COR-L47 (cell line): ENCODE measurements around the gene USP34.

Source experiments
- DNase-seq: peaks from one replicate; lab custom pipeline; 2025; lab: John Stamatoyannopoulos, UW

The USP34 gene

DNA sequence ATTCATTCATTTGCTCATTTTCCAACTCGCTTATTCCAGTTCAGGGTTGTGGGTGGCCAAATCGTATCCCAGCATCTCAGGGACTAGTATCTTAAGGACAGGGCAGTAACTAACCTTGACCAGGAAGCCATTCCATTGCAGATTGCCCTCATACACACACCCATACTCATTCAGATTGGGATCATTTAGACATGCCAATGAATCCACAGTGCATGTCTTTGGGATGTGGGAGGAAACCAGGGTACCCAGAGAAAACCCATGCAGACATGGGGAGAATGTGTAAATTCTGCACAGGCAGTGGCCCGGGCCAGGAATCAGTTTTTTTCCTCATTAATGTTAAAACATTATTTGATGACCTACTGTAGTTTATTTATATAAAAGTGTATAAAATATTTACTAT, 150.7 kb downstream of the USP34 start:
- no peak for DNase-seq

- no peak for DNase-seq
These were observed 152.3 kb downstream of the USP34 start for GRCh38 chr2:61318553-61318952.

DNA sequence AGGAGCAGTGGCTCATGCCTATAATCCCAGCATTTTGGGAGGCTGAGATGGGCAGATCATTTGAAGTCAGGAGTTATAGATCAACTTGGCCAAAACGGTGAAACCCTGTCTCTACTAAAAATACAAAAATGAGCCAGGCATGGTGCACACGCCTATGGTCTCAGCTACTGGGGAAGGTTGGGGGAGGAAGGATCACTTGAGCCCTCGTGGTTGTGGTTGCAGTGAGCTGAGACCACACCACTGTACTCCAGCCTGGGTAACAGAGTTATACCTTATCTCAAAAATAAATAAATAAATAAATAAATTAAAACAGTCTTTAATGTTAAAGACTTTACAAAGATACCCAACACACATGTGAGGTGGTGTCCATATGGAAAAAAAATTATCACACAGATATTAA, 174.9 kb downstream of the USP34 start:
- no peak for DNase-seq

GRCh38 chr2:61291851-61292575, 178.9 kb downstream of the USP34 start:
- no peak for DNase-seq

DNA sequence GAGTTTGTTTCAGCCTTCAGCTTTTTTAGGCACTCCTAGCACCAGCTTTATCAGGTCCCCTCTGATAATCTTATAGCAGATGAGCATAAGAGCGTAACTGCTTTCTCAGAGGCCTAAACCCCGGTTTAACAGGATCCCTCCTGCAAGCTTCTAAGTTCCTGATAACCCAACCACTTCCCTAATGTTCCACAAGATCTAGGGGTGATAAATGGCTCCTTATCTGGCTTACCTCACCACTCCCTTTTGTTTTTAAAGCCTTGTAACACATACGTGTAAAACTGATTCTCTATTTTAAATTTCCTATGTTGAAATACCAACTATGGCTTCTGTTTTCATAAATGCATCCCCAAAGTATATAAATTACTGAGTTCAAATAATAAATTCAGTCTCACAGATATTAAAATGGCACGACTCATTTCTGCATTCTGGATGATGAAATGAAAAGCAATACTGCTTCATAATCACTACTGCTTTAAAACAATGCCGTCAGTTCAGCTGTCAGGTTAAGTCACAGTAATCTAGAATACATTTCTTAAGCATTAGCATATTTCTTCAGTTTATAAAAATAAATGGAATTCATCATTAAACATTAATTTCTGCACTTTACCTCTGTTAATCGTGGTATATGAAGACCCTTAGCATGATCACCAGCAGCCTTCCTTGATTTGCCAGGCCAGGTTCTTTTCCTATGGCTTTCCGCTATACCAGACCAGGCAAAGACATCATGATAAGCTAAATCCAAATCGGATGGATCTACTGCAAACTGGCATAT, 182.6 kb downstream of the USP34 start:
- no peak for DNase-seq

DNA sequence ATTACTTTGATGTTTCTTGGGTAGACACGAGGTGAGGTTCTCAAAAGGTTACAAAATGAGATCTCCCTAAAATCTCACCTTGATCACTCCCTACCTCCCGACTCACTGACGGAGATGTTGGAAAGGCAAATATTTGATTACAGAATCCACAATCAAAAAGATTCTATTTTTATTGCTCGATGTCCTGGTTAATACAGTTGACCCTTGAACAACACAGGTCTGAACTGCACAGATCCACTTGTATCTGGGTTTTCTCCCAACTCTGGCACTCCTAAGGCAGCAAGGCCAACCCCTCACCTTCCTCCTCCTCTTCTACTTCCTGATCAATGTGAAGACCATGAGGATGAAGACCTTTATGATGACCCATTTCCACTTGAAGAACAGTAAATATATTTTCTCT, 183.6 kb downstream of the USP34 start:
- DNase-seq = no peak

- no peak for DNase-seq
These were observed 187.3 kb downstream of the USP34 start for GRCh38 chr2:61283443-61284160.

DNA sequence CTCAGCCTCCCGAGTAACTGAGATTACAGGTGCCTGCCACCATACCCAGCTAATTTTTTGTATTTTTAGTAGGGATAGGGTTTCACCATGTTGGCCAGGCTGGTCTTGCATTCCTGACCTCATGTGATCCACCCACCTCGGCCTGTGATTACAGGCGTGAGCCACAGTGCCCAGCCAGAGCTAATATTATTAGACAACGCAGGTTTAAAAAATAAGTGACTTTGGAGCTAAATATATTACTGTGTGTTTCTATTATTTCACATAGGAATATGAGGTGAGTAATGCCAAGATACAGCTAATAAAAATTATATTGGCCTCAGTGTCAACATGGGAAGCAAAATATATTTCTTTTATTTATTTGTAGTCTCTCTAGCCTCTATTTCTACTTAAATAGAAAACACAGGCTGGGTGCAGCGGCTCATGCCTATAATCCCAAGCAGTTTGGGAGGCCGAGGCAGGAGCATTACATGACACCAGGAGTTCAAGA, 188.7 kb downstream of the USP34 start:
- DNase-seq = no peak

- DNase-seq = no peak
These were observed 189.6 kb downstream of the USP34 start for GRCh38 chr2:61281321-61281720.

GRCh38 chr2:61277756-61278155, 193.1 kb downstream of the USP34 start:
- no peak for DNase-seq

DNA sequence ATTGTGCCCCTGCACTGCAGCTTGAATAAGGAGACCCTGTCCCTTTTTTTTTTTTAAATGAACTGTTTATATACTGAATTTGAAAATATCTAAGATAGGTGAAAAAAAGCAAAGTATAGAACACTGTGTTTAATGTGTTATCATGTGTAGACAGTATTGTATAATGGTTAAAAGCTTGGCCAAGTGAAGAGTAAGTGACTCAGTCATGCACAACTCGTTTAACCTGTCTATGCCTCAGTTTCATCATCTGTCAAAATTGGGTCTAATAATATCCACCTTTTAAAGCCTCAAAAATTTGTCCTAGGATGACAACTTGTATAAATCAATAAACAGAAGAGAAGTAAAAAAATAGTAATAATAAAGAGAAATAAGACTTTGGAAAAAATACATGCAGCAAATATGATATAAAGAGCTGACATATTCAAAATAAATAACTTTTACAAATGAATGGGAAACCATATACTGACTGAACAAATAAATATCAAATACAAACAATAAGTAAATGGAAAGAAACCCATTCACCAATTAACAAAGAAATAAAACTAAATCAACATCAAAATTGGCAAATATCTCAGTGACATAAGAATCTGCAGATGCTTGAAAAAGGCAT, 195.2 kb downstream of the USP34 start:
- no peak for DNase-seq

DNA sequence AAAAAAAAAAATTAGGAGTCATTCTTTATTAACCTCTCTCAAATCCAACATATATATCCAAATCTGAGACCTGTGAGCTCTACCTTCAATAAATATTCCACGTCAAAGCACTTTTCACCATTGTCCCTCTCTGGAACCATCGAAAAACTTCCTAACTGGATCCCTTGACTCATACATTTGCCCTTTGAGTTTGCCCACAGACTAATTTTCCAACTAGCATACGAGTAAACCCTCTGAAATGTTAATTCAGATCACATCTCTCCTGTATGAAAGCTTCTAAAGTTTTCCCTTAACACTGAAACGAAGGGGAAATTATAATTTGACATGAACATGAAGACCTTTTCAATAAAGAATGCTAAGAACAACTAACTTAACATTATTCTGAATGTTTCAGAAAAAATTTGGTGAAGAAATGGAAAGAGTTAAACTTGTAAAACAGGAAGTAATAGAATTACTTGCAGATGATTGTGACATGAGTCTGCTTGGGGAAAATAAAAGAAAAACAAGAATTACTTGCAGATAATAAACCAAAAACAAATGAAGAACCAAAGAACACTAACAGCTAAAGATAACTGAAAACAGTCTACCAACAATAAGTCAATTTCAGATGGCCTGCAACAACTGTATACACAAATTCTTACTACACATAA, 198.3 kb downstream of the USP34 start:
- no peak for DNase-seq

DNA sequence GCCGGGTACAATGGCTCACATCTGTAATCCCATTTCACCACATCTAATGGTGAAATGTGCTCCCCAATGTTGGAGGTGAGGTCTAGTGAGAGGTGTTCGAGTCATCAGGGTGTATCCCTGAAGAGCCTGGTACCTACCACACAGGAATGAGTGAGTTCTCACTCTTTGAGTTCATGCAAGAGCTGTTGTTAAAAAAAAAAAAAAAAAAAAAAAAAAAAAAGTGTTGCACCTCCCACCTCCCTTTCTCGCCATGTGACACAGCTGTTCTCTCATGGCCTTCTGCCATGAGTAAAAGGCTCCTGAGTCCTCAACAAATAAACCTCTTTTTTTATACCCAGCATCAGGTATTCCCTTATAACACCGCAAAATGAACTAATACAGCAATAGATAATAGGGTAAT, 202.6 kb downstream of the USP34 start:
- DNase-seq = no peak

GRCh38 chr2:61266632-61267505, 204.0 kb downstream of the USP34 start:
- DNase-seq = no peak

DNA sequence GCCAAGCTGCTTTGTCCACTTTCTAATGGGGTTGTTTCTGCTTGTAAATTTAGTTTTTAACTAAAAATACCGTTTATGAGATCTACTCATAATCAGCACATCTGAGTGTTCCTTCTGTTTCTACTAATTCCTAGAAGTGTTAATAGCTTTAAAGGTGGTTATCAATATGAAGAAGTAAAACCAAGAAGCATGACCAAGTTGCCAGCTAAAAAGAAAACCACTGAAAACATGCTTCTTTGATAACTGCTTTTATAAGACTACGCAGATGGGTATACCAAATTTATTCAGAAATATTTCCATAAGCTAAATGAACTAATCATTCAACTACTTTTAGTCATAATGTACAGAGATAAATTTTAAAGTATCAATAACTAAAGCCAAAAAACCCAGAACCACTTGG, 207.1 kb downstream of the USP34 start:
- no peak for DNase-seq

DNA sequence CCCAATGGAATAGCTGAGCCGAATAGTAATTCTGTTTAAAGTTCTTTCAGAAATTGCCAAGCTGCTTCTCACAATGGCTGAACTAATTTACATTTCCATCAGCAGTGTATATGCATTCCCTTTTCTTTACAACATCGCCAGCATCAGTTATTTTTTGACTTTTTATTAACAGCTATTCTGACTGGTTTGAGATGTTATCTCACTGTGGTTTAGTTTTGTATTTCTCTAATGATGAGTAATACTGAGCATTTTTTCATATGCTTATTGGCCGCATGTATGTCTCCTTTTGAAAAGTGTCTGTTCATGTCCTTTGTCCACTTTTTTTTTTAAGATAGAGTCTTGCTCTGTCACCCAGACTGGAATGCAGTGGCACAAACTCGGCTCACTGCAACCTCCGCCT, 208.2 kb downstream of the USP34 start:
- no peak for DNase-seq

DNA sequence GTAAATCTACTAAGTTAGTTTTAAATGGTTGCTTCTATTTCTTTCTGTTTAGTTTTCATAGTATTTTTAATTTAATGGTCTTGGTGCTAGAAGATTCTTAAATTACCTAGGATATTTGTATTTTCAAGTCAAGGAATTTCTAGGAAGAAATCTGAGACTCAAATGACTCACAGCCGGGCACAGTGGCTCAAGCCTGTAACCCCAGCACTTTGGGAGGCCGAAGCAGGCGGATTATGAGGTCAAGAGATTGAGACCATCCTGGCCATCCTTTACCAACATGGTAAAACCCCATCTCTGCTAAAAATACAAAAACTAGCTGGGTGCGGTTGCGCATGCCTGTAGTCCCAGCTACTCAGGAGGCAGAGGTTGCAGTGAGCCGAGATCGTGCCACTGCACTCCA, 213.4 kb downstream of the USP34 start:
- DNase-seq = no peak

- no peak for DNase-seq
These were observed 215.1 kb downstream of the USP34 start for GRCh38 chr2:61255580-61256437.

DNA sequence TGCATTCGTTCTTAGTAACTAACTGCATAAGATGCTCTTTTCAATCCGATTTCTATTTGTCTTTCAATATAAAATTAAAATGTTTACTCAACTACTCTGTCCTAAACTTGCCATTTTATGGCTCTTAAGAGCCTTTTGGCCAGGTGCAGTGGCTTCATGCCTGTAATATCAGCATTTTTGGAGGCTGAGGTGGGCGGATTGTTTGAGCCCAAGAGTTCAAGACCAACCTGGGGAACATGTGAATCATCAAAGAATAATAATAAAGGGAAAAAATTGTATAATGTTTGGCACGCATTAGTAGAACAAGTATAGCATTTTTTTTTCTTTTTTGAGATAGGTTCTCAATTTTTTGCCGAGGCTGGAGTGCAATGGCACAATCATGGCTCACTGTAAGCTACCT, 216.4 kb downstream of the USP34 start:
- DNase-seq = no peak

- no peak for DNase-seq
These were observed 217.8 kb downstream of the USP34 start for GRCh38 chr2:61253136-61253535.
